HG03521 (cell line): Measurements from ENCODE around the gene DTYMK.

Experiments
- ATAC-seq: cut with Tn5 transposase; IDR thresholded peaks from one replicate; pipeline ENCODE4 v1.9.1; 2021; ENCODE audit warnings: mild to moderate bottlenecking, moderate library complexity; ENCODE audit not compliant: unreplicated experiment

The DTYMK gene

GRCh38 chr2:241708879-241709278 lies 22.3 kb upstream of the DTYMK start:
- ATAC-seq: no peak

- no peak for ATAC-seq
These were observed 19.9 kb upstream of the DTYMK start for GRCh38 chr2:241706537-241706936.

GRCh38 chr2:241703032-241703604 lies 16.5 kb upstream of the DTYMK start:
- no peak for ATAC-seq

- ATAC-seq: peak; percentile 60
These were observed 15.8 kb upstream of the DTYMK start for GRCh38 chr2:241702155-241703031.

GRCh38 chr2:241701399-241702154 lies 15.0 kb upstream of the DTYMK start, which contains the start of gene ING5:
ING5 (plus strand) TSS chr2:241702039; CDS start chr2:241702066, 27 bp downstream.
- peak; percentile 55 for ATAC-seq

GRCh38 chr2:241701149-241701398 lies 14.5 kb upstream of the DTYMK start:
- no peak for ATAC-seq

- ATAC-seq: no peak
These were observed 9.0 kb upstream of the DTYMK start for GRCh38 chr2:241695651-241696050.

GRCh38 chr2:241692448-241692847 lies 5.8 kb upstream of the DTYMK start:
- no peak for ATAC-seq

- ATAC-seq: no peak
These were observed 3.6 kb upstream of the DTYMK start for GRCh38 chr2:241690202-241690717.

- ATAC-seq: no peak
These were observed 2.7 kb upstream of the DTYMK start for GRCh38 chr2:241689306-241689705.

GRCh38 chr2:241686324-241686649 lies 328 bp downstream of the DTYMK start:
- peak; percentile 5 for ATAC-seq

- no peak for ATAC-seq
These were observed 5.6 kb downstream of the DTYMK start for GRCh38 chr2:241680827-241681599.

- ATAC-seq: no peak
These were observed 6.6 kb downstream of the DTYMK start for GRCh38 chr2:241680044-241680443.

GRCh38 chr2:241678784-241679540 lies 7.7 kb downstream of the DTYMK start:
- ATAC-seq: no peak

GRCh38 chr2:241678307-241678706 lies 8.3 kb downstream of the DTYMK start:
- ATAC-seq: no peak

GRCh38 chr2:241677392-241677791 lies 9.2 kb downstream of the DTYMK start:
- ATAC-seq: no peak

- ATAC-seq: no peak
These were observed 9.9 kb downstream of the DTYMK start for GRCh38 chr2:241676665-241677064.

- no peak for ATAC-seq
These were observed 10.7 kb downstream of the DTYMK start for GRCh38 chr2:241675885-241676284.

- no peak for ATAC-seq
These were observed 12.6 kb downstream of the DTYMK start for GRCh38 chr2:241673797-241674725.
